Omental fat pad (tissue), 4 donors: ENCODE measurements around the gene LCE4A. TPM values are rescaled to one million over a fixed set of nuclear protein-coding genes. Genes with fewer than 3 reads are reported as not detected.

Source experiments
- total RNA-seq, 4 donors: library from RNA; depleted of rRNA; stranded (reverse); fragments of >200 nt; gene quantifications; one replicate each; pipeline ENCODE4 v1.1.0, GENCODE V29; 2016

The LCE4A gene
- total RNA-seq, 4 donors from 2014 or later = not detected

Other genes with a start within 250 kb of the LCE4A start
- not detected for gene LCE5A, start 197.4 kb upstream of the LCE4A start, total RNA-seq
- gene CRCT1, start 193.7 kb upstream of the LCE4A start, total RNA-seq = not detected
- gene LCE3E, start 141.4 kb upstream of the LCE4A start, total RNA-seq = not detected
- not detected for gene LCE3D, start 127.6 kb upstream of the LCE4A start, total RNA-seq
- not detected for gene LCE3C, start 107.9 kb upstream of the LCE4A start, total RNA-seq
- not detected for gene LCE3B, start 94.3 kb upstream of the LCE4A start, total RNA-seq
- not detected for gene LCE3A, start 85.1 kb upstream of the LCE4A start, total RNA-seq
- gene LCE2D, start 44.8 kb upstream of the LCE4A start, total RNA-seq = not detected
- not detected for gene LCE2C, start 32.9 kb upstream of the LCE4A start, total RNA-seq
- gene LCE2B, start 22.0 kb upstream of the LCE4A start, total RNA-seq = not detected
- gene LCE2A, start 9.8 kb upstream of the LCE4A start, total RNA-seq = not detected
- not detected for gene KPRP, start 49.9 kb downstream of the LCE4A start, total RNA-seq
- gene LCE1F, start 67.0 kb downstream of the LCE4A start, total RNA-seq = not detected
- gene LCE1E, start 78.1 kb downstream of the LCE4A start, total RNA-seq = not detected
- gene LCE1D, start 88.6 kb downstream of the LCE4A start, total RNA-seq = not detected
- gene LCE1C, start 98.5 kb downstream of the LCE4A start, total RNA-seq = not detected
- not detected for gene LCE1B, start 103.8 kb downstream of the LCE4A start, total RNA-seq
- gene LCE1A, start 119.3 kb downstream of the LCE4A start, total RNA-seq = not detected
- gene LCE6A, start 134.7 kb downstream of the LCE4A start, total RNA-seq = not detected
- gene LCE7A, start 151.8 kb downstream of the LCE4A start, total RNA-seq = not detected
- gene SMCP, start 170.2 kb downstream of the LCE4A start, total RNA-seq = not detected
- gene IVL, start 200.4 kb downstream of the LCE4A start, total RNA-seq = not detected
- gene SPRR5, start 239.0 kb downstream of the LCE4A start, total RNA-seq = not detected